Gastrocnemius medialis (tissue), 4 donors: ENCODE measurements around the gene FAM177A1. TPM values are rescaled to one million over a fixed set of nuclear protein-coding genes. Genes with fewer than 3 reads are reported as not detected.
"Not testable (repeated sequence)": the region's sequence is repeated elsewhere in the genome, so short reads cannot be mapped to it uniquely, and the experiment has no call there.

Source experiments
- ATAC-seq, 2 donors: fragments of 150-250 bp; one replicate each; pipeline ENCODE4 v1.9.1; 2016
- DNase-seq, 2 donors: peaks; one replicate each; pipeline ENCODE4 v3.0.0-alpha.2; 2019
- H3K27ac ChIP-seq, 4 donors: fragments of 200-600 bp; sonication (generic); 1 replicate in 1 of 4; 2 replicates in 3 of 4; pipeline ENCODE4 v1.5.1; 2016 to 2018; ENCODE audit warnings: mild to moderate bottlenecking in 2 of 4, moderate library complexity in 1 of 4
- H3K27me3 ChIP-seq, 3 donors: fragments of 200-600 bp; sonication (generic) in 2 of 3; 1 replicate in 1 of 3; 2 replicates in 2 of 3; pipeline versions ENCODE4 v1.5.1 to v1.6.0; 2016 to 2019; ENCODE audit warnings: mild to moderate bottlenecking in 1 of 3, moderate library complexity in 1 of 3
- H3K36me3 ChIP-seq, 2 donors: fragments of 200-600 bp; sonication (generic) in 1 of 2; one replicate each; pipeline ENCODE4 v1.5.1; 2017 to 2018
- H3K4me1 ChIP-seq, 2 donors: fragments of 200-600 bp; sonication (generic) in 1 of 2; one replicate each; pipeline ENCODE4 v1.5.1; 2016 to 2017; ENCODE audit warnings: mild to moderate bottlenecking in 2 of 2
- H3K4me3 ChIP-seq, 4 donors: fragments of 200-600 bp; sonication (generic) in 3 of 4; 1 replicate in 1 of 4; 2 replicates in 3 of 4; pipeline ENCODE4 v1.5.1; 2016 to 2019; ENCODE audit warnings: mild to moderate bottlenecking in 2 of 4
- H3K9me3 ChIP-seq, 3 donors: fragments of 200-600 bp; sonication (generic) in 2 of 3; 1 replicate in 1 of 3; 2 replicates in 2 of 3; pipeline ENCODE4 v1.5.1; 2016 to 2019
- CTCF ChIP-seq, 5 experiments: fragments of 450-650 bp in 3 of 5; fragments of 200-600 bp in 2 of 5; sonication (generic) in 2 of 5; IDR thresholded peaks in 4 of 5; conservative IDR thresholded peaks in 1 of 5; 1 replicate in 4 of 5; 2 replicates in 1 of 5; pipeline ENCODE4 v1.5.1; 2016 to 2019; ENCODE audit warnings: antibody characterized with exemption in 5 of 5, mild to moderate bottlenecking in 3 of 5, moderate library complexity in 3 of 5
- POLR2A ChIP-seq, 2 donors: fragments of 450-650 bp; IDR thresholded peaks; one replicate each; pipeline ENCODE4 v1.6.1; 2017; ENCODE audit warnings: antibody characterized with exemption in 2 of 2, mild to moderate bottlenecking in 2 of 2, moderate library complexity in 2 of 2
- in situ Hi-C, 4 donors: fragments of 200-750 bp; cut with MboI; loops; one replicate each; pipeline versions ENCODE4 v1.15.0 to v1.8.0; 2017; ENCODE audit warnings: low sequenced_read_pairs in 4 of 4
- intact Hi-C: fragments of 100-400 bp; cut with DNase I; formaldehyde crosslinking; loops from one replicate; pipeline ENCODE4 v1.15.1; 2023; ENCODE audit warnings: low total_unique reads
- total RNA-seq, 4 donors: library from RNA; depleted of rRNA; stranded (reverse); fragments of >200 nt; gene quantifications; one replicate each; pipeline versions ENCODE4 v1.1.0 to v1.2.3, GENCODE V29; 2016

FAM177A1 gene
- total RNA-seq, 4 donors from 2014 or later, result 13.5 to 35.8 (median 21.8) TPM

- in situ Hi-C loops, result no loop called here
- intact Hi-C loops, result no loop called here
- Histone ChIP-seq H3K4me1 (no peaks in the 10 kb centered on the region), H3K9me3 (no peaks in the 10 kb centered on the region), H3K4me3 (no peak overlapping the region), H3K36me3 (peaks cover 0 to 76% of the 10 kb centered on the region in 2 donors), H3K27ac (no peak overlapping the region), H3K27me3 (no peaks in the 10 kb centered on the region)
- no peak for DNase-seq
- no peak for ATAC-seq
- no peak for TF ChIP-seq CTCF (IDR thresholded peaks at IDR 0.05 in 4 of 5, conservative IDR thresholded peaks at IDR 0.05 in 1 of 5)
- TF ChIP-seq POLR2A (IDR thresholded peaks at IDR 0.05), result no peak
Measured at GRCh38 chr14:35079742-35080141, 33.7 kb downstream of the FAM177A1 start.

GRCh38 chr14:35083530-35084150 is 37.6 kb downstream of the FAM177A1 start:
- TF ChIP-seq POLR2A (IDR thresholded peaks at IDR 0.05) (no peak), CTCF (IDR thresholded peaks at IDR 0.05 in 4 of 5, conservative IDR thresholded peaks at IDR 0.05 in 1 of 5) (no peak)
- no peak for ATAC-seq
- Histone ChIP-seq H3K4me1 (no peaks in the 10 kb centered on the region), H3K9me3 (no peaks in the 10 kb centered on the region), H3K27ac (no peak overlapping the region), H3K4me3 (no peak overlapping the region), H3K27me3 (no peaks in the 10 kb centered on the region), H3K36me3 (peaks cover 0 to 97% of the 10 kb centered on the region in 2 donors)
- in situ Hi-C loops (no loop called here), intact Hi-C loops (no loop called here)
- no peak for DNase-seq

GRCh38 chr14:35085441-35085840 is 39.4 kb downstream of the FAM177A1 start:
- in situ Hi-C loops (no loop called here), intact Hi-C loops (no loop called here)
- no peak overlapping the region for H3K27ac ChIP-seq

GRCh38 chr14:35088514-35088913 is 42.4 kb downstream of the FAM177A1 start:
- Histone ChIP-seq H3K4me3 (no peak overlapping the region), H3K36me3 (peaks cover 0 to 84% of the 10 kb centered on the region in 2 donors), H3K27me3 (no peaks in the 10 kb centered on the region), H3K9me3 (no peaks in the 10 kb centered on the region), H3K4me1 (no peaks in the 10 kb centered on the region), H3K27ac (no peak overlapping the region)
- TF ChIP-seq POLR2A (IDR thresholded peaks at IDR 0.05), result no peak
- TF ChIP-seq CTCF (IDR thresholded peaks at IDR 0.05 in 4 of 5, conservative IDR thresholded peaks at IDR 0.05 in 1 of 5), result no peak
- ATAC-seq, result no peak
- in situ Hi-C loops (no loop called here), intact Hi-C loops (no loop called here)
- DNase-seq, result no peak

More at GRCh38 chr14:35085441-35085840, 39.4 kb downstream of the FAM177A1 start:
- no peak overlapping the region for H3K4me3 ChIP-seq
- TF ChIP-seq POLR2A (IDR thresholded peaks at IDR 0.05) (no peak), CTCF (IDR thresholded peaks at IDR 0.05 in 4 of 5, conservative IDR thresholded peaks at IDR 0.05 in 1 of 5) (no peak)
- peaks cover 0 to 87% of the 10 kb centered on the region in 2 donors for H3K36me3 ChIP-seq
- ATAC-seq (no peak), DNase-seq (no peak)
- H3K9me3 ChIP-seq, result no peaks in the 10 kb centered on the region
- H3K4me1 ChIP-seq, result no peaks in the 10 kb centered on the region
- no peaks in the 10 kb centered on the region for H3K27me3 ChIP-seq

- DNase-seq, H3K4me1 ChIP-seq, in situ Hi-C loops, H3K27me3 ChIP-seq, intact Hi-C loops, H3K27ac ChIP-seq, H3K4me3 ChIP-seq, H3K9me3 ChIP-seq, ATAC-seq: not testable (repeated sequence)
- H3K36me3 ChIP-seq, result peaks cover 0 to 87% of the 10 kb centered on the region in 2 donors
Measured at GRCh38 chr14:35094645-35095044, 48.6 kb downstream of the FAM177A1 start.
